HG03159 (cell line): Measurements from ENCODE around the gene DBF4B.
"Not testable (repeated sequence)": the region's sequence is repeated elsewhere in the genome, so short reads cannot be mapped to it uniquely, and the experiment has no call there.

Experiments
- ATAC-seq: cut with Tn5 transposase; IDR thresholded peaks from one replicate; pipeline ENCODE4 v1.9.1; 2021; ENCODE audit warnings: mild to moderate bottlenecking, moderate library complexity; ENCODE audit not compliant: unreplicated experiment

Gene DBF4B, protein sequence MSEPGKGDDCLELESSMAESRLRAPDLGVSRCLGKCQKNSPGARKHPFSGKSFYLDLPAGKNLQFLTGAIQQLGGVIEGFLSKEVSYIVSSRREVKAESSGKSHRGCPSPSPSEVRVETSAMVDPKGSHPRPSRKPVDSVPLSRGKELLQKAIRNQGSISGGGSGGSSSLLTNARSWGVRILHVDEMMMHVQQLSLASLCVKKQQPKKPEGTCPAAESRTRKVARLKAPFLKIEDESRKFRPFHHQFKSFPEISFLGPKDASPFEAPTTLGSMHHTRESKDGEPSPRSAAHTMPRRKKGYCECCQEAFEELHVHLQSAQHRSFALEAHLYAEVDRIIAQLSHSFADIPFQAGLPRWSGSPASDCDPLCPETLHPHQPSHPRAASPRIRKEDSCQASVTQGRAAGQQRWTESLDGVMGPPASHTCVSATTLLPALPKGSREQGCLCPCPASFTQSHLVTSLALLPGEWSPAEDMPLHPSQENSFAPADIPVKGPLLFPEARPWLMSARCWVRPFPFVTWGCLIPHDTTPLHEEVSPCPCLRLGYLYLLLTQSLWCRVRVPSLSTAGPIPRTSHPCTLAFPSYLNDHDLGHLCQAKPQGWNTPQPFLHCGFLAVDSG

DNA sequence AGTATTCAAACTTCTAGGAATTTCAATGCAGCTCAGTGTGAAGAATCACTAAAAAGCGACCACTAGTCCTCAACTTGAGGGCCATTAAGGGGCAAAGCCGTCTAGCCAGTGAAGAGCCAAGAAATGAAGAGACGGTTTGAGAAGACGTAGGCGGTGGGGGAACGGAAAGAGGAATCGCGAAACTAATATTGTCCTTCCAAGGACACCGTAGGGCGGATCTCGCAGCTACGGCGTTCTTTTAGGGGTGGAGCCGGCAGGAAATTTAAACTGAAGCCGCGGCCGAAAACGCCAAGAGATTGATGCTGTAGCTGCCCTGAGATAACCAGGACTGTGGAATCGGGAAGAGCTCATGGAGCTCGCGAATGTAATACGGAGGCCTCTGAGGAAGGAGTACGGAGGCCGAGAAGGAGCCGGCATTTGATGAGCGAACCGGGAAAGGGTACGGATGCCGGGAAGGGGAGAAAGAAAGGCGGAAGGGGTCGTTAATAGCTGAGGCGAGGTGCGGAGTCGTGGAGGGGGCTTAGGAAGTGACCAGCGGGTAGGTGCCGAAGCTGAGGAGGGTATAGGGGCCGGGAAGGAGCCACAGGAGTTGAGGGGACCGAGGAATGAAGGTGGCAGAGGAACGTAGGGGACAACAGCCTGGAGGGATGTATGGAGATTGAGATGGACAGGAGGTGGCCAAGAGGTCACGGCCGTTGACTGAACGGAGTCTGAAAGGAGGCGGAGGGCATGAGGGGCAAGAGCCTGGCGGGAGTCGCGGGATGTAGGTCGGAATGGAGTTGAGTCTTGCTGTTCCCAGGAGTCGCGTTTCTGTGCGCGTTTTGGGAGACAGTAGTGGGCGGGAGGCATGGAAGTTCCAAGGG is at the start of gene DBF4B:
DBF4B (plus strand) TSS at position 265 of the 863 bp plus-strand sequence; CDS start at position 421, 156 bp downstream.
- ATAC-seq, result peak; percentile 68

DNA sequence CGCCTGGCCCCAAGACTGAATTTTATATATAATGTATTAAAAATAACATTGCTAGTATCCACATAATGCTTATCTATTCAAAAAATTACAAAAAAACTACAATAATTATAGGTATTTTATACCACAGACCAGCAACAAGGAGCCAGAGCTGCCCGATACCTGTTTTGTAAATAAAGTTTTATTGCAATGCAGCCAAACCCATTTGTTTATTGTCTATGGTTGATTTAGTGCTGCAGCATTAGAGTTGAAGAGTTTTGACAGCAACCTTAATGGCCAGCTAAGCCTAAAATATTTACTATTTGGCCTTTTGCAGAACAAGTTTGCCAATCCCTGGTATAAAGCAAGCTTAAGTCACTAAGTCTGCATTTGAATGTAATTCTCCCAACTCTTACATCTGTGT is 46.6 kb upstream of the DBF4B start:
- ATAC-seq, result no peak

DNA sequence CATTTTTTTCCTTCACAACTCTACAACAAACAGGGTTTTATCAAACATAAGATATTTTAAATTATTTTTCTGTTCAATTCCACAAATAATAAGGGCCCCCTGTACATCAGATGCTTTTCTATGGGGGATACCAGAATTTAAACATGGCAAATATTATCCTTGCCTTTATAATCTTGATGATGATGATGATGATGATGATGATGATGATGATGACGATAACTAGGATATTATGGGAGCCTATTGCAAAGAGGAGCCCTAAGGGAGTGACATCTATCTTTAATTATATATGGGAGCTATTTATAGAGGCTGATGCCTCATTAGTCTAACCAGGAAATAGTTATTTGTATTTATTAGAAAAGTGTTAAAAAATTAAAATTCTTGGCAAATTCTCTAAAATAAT is 45.4 kb upstream of the DBF4B start:
- ATAC-seq, result no peak

DNA sequence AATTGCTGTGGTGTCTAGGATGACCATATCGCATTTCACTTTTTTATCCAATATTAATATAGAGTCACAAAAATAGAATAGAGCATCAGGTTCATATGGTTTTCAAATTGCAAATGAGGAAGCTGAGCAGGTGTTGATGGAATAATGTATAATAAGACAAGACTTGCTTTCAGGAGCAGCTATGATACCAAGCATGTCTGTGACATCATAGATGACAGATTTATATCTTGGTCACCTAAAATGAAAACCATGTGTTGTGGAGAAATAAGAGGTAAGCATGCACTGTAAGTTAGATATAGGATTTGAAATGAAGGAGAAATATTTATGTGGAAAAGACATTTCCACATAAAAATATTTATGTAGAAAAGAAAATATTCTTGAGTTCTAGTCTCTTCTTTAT is 43.6 kb upstream of the DBF4B start:
- ATAC-seq, result no peak

DNA sequence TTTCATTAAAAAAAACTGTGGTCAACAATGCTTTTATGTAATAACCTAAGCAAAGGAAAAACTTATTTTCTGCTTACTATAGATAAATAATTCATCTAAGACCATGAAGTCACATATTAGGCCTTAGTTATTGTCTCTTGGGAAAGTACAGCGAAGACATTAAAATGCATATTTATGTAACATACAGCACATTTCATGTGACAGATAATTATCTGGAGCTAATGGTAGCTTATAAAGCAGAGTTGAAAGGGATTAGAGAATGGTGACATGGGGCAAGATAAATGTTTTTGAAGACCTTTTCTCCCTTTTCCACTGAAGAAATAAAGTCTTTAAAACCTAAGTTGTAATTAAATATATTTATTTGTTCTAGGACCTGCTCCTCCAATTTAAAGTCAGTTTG is 42.5 kb upstream of the DBF4B start:
- no peak for ATAC-seq

DNA sequence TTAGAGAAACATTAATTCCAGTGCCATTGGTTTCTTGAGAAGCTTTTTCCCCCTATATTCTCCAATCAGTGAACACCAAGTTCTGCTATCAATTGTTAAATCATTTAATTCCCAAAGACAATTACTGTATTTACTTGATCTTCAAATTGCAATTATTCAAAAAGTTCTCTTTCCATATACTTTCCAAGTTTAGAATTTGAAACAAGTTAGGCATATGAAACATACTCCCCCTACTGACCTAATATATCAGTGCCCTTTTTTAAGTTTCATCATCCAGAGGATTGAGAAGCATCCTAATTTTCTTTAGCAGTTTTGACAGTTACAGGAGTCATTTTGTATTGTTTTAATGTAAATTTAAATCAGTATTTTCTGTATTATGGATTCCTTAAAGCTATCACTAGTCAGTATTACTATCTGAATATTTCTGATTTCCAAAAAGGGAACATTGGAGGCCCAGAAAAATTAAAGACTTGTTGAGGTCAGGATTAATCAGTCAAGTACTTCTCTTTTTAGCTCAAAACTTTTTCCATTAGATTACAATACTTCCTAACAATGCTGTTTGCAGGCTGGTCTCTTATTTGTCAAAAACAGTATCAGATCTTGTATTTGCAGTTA is 35.9 kb upstream of the DBF4B start:
- ATAC-seq, result no peak

DNA sequence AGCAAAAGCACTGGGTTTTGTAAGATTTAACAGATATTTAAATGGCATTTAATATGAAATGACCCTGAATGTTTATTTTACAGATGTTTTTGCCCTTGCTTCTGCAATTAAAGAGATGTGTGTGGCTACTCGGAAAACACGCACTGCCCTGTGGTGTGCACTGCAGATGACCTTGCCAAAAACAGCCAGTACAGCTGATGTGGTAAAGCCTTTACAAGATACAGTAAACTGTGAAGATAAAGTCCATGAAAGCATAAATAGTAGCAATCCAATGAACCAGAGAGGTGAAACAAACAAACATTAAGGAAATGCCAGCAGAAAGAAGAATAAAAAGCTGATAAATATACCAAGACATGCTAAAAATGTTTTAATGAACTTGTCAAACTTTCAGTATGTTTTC is 34.6 kb upstream of the DBF4B start:
- no peak for ATAC-seq

DNA sequence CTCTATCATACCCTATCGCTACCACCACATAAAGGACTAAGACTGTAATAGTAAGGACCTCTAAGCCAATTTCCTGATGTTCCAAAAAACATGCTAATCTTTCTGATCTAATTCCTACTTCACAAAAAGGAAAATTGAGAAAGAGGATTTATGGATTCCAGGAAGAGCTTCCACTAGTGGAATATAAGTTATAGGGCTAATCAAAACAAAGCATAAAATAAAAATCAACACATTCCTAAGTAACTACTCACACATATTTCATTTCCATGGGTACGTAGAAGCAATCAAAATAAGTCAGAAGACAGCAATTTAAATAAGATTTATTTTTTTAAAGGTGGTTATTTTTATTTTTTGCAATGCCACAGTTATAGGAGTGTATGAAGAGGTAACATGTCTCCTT is 31.3 kb upstream of the DBF4B start:
- ATAC-seq, result no peak

DNA sequence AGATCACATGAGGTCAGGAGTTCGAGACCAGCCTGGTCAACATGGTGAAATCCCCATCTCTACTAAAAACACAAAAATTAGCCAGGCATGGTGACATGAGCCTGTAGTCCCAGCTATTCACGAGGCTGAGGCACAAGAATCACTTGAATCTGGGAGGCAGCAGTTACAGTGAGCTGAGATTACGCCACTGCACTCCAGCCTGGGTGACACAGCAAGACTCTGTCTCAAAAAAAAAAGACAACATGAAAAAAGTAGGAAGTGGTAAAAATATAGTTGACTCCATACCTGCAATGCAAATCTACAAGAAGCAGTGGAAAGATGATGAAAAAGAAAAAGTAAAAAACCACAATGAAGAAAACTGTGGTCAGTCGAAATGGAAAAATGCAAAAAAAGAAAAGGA is 25.2 kb upstream of the DBF4B start:
- not testable (repeated sequence) for ATAC-seq

DNA sequence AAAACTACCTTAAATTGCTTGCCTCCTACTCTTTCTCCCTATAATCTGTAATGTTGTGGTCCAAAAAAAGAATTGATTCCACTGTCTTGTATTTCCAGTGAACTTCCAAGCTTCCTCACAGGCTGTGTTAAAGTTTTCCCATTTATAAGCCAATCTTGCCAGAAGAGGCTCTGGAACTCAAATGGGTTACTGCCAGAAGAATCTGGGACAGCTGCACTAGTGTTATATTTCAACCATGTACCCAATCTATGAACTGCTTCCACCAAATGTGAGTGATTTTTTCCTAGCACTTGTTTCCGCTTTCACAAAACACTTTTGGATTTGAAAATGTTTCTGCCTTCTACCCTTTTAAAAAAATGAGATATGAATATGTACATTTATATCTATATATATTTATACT is 20.7 kb upstream of the DBF4B start:
- ATAC-seq, result no peak

DNA sequence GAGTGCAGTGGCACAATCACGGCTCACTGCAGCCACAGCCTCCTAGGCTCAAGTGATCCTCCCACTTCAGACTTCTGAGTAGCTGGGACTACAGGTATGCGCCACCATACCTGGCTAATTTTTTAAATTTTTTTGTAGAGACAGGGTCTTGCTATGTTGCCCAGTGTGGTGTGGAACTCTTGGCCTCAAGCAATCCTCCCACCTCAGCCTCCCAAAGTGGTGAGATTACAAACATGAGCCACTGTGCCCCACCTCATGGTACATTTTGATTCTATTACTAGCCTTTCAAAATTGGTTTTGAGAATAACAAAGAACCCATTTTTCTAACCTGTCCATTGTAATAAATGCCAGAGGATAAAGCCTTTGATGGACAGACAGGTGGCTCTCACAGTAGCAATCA is 20.3 kb upstream of the DBF4B start:
- ATAC-seq, result no peak

DNA sequence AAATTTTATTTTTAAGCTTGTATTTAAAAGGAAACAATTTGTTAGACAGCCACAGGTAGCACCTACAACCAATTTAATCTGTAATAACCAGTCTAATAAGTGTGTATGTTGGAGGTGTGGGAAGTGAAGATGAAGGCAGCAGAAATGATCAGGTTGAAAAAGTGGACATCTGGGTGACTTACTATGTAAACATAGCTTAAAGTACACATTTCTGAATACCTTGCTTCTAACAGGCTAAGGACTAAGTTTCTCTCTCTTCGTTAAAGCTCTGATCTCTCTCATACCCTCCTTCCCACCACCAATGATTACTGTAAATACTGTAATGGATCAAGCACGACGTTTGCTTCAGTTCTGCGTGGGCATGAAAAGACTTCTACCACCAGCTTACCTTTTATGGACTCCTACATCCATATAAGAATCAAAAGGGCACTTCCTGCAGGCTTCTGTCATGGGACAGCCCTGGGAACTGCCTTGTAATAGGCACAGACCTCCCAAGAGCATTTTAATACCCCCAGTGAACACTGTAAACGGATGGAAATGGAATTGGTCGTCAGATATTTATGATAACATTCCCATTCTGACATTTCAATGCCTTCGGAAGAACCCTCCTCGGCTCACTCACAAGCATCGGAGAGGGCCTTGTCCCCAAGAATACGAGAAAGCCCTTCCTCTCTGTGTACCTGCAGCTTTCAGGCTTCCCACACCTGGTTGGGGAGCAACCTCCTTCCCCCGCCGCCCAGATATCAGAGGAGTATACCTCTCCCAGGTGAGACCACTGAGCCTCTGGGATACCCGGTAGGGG is 19.6 kb upstream of the DBF4B start:
- no peak for ATAC-seq

DNA sequence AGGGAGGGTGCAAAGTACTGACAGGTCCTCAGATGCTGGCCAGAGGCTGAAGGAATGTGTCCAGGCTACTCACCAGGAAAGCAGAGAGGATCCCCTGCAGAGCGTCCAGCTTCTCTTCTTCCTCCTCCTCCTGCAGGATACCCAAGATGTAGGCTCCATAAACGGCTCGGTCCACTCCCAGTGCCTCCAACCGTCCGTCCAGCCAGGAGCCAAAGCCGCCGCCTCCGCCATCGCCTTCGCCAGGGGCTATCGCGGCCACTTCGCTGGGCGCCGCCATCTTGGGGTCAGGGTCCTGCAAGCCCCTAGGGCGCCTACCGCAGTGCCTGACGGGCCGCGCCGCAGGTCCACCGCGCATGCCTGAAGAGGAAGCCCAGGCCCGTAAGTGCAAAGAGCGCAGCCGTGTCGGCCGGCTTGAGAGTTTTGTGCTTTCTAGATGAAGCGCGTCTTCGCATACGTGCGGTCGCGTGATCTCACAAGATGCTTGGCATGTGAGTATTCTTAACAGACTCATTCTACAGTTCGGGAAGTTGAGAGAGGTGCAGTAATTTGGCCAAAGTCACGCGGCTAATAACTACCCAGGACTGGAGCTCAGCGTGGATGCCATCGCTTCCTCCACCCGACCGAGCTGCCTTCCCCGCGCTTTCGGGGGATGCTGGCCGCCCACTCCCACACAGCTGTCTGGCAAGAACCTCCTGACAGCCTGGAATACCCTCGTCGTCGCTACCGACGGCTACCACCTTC is 18.8 kb upstream of the DBF4B start, which contains the start of gene CCDC43:
CCDC43 (minus strand) TSS at position 300 of the 741 bp plus-strand sequence; CDS start at position 277, 23 bp downstream.
- peak; percentile 92 for ATAC-seq

DNA sequence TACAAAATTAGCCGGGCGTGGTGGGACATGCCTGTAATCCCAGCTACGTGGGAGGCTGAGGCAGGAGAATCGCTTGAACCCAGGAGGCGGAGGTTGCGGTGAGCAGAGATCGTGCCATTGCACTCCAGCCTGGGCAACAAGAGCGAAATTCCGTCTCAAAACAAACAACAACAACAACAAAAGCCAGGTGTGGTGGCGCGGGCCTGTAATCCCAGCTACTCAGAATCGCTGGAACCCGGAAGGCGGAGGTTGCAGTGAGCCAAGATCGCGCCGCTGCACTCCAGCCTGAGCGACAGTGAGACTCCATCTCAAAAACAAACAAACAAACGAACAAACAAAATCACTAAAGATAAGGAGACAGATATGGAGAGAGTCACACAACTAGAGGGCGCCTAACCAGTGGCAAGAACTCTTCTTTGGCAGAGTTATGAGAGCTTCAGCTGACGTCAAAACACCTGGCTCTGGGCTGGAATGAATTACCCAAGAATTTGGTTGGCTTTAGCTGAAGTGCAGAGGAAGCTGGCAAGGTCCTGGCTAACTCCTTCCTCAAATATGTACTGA is 17.6 kb upstream of the DBF4B start:
- not testable (repeated sequence) for ATAC-seq

DNA sequence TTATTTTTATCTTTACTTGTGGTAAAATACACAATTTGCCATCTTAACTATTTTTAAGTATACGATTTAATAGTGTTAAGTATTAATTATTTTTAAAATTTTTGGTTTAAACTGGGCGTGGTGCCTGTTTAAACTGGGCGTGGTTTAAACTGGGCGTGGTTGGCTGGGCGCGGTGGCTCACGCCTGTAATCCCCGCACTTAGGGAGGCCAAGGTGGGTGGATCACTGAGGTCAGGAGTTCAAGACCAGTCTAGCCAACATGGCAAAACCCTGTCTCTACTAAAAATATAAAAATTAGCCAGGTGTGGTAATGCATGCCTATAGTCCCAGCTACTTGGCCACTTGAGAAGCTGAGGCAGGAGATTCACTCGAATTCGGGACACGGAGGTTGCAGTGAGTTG is 14.9 kb upstream of the DBF4B start:
- ATAC-seq, result no peak

DNA sequence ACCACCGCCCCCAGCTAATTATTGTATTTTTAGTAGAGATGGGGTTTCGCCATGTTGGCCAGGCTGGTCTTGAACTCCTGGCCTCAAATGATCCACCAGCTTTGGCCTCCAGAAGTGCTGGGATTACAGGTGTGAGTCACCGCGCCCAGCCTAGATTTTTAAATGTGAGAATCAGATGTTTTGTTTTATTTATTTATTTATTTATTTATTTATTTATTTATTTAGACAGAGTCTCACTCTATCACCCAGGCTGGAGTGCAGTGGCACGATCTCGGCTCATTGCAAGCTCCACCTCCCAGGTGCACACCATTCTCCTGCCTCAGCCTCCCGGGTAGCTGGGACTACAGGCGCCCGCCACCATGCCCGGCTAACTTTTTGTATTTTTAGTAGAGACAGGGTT is 8.2 kb upstream of the DBF4B start:
- not testable (repeated sequence) for ATAC-seq

DNA sequence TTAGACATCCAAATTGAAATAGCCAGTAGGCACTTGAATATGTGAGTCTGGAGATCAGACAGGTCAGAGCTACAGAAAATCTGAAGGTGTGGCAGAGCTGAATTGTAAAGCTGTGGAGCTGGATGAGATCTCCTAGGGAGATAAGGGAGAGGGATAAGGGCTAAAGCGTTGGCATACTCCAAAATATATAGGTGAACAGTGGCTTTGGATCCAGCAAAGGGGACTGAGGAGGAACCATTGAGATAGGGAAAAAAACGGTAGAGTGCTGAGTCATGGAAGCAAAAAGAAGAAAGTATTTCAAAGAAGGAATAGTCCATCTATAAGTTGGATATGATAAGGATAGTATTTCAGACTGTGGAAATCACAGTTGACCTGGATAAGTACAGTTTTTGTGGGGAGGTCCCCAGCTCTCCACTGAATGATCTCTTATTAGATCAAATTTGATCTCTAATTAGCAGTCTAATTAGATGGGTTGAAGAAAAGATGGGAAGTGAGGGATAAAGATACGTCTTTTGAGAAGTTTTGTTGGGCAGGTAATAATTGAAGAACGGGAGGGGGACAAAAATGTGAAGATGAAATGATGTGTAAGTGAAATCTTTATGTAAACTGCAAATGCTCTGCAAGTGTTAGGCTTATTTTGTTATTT is 587 bp upstream of the DBF4B start:
- ATAC-seq, result no peak

DNA sequence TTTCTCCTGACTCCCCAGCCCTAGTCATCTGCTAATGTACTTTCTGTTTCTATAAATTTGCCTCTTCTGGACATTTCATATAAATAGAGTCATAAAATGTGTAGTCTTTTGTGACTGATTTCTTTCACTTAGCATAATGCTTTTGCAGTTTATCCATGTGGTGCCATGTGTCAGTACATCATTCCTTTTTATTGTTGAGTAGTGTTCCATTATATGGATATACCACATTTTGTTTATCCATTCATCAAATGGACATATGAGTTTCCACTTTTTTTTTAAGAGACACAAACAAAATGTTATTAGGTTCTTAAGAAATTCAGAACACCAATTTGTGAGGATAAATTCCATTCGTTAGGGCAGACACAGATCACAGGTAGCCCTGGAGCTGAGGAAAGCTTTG is 11.0 kb downstream of the DBF4B start:
- no peak for ATAC-seq

DNA sequence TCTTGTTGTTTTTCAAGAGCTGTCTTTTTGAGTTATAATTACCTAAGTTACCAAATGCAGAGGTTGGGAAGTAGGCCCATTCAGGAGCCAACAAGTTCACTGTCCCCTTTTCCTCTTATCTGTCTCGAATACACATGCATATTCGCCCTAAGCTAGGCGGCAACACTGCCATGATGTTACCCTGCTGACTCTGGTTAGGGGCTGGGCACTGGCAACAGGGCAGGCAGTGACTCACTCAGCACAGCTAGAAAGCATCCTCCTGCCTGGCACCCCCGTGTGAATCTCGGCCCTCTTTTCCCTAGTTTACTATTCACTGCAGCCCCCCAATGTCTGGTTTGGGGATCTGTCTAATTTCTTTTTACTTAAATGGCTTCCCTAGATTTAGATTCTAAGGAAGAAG is 13.8 kb downstream of the DBF4B start:
- ATAC-seq, result no peak
